Caco-2 (cell line): ENCODE measurements around the gene IQSEC1. TPM values are rescaled to one million over a fixed set of nuclear protein-coding genes. Genes with fewer than 3 reads are reported as not detected.

Experiments used
- BruUV-seq: library from RNA; stranded (reverse); fragments of 400-500 nt; replicated peaks from 2 replicates; lab custom pipeline; 2021; lab: Mats Ljungman, UMichigan
- CTCF ChIA-PET: fragments of 300-600 bp; sonication (Branson Sonifier 250); formaldehyde crosslinking; loops from one replicate; lab custom pipeline; 2022; ENCODE audit warnings: antibody characterized with exemption; lab: Charles Lee
- POLR2A ChIA-PET: fragments of 300-600 bp; sonication (Branson Sonifier 250); formaldehyde crosslinking; loops from one replicate; lab custom pipeline; 2022; ENCODE audit warnings: antibody characterized with exemption; lab: Charles Lee
- DNase-seq, 2 experiments: peaks; one replicate each; pipeline versions ENCODE4 v3.0.0 to v3.0.0-alpha.2; 2020 to 2022
- H3K27me3 ChIP-seq: replicated peaks from 2 replicates; pipeline ENCODE4 v1.6.0; 2011; ENCODE audit warnings: low read length; ENCODE audit not compliant: control insufficient read depth, insufficient read depth
- H3K36me3 ChIP-seq: 2 replicates; pipeline ENCODE4 v1.5.1; 2011; ENCODE audit warnings: low read length; ENCODE audit not compliant: control insufficient read depth, insufficient read depth
- H3K4me1 ChIP-seq: fragments of 250-450 bp; sonication (Bioruptor Pico); 2 replicates; pipeline ENCODE4 v1.5.1; 2020; ENCODE audit warnings: mild to moderate bottlenecking
- H3K4me3 ChIP-seq: 2 replicates; pipeline ENCODE4 v1.5.1; 2011; ENCODE audit warnings: low read depth, mild to moderate bottlenecking, control low read depth, low read length
- H3K9me3 ChIP-seq: fragments of 250-450 bp; sonication (Bioruptor Pico); 2 replicates; pipeline ENCODE4 v1.5.1; 2020; ENCODE audit warnings: mild to moderate bottlenecking, moderate library complexity
- H3K27ac Mint-ChIP-seq: one replicate; pipeline ENCODE4 v1.8.0; 2022; ENCODE audit warnings: mixed read lengths; ENCODE audit not compliant: unreplicated experiment
- H3K27me3 Mint-ChIP-seq: one replicate; pipeline ENCODE4 v1.8.0; 2022; ENCODE audit warnings: mixed read lengths; ENCODE audit not compliant: insufficient read depth, unreplicated experiment
- H3K36me3 Mint-ChIP-seq: one replicate; pipeline ENCODE4 v1.8.0; 2022; ENCODE audit warnings: mild to moderate bottlenecking, mixed read lengths; ENCODE audit not compliant: insufficient read depth, unreplicated experiment
- H3K4me1 Mint-ChIP-seq: one replicate; pipeline ENCODE4 v1.8.0; 2022; ENCODE audit warnings: low read depth, mixed read lengths; ENCODE audit not compliant: unreplicated experiment
- H3K4me3 Mint-ChIP-seq: one replicate; pipeline ENCODE4 v1.8.0; 2022; ENCODE audit warnings: mild to moderate bottlenecking, moderate library complexity, mixed read lengths; ENCODE audit not compliant: unreplicated experiment
- H3K9me3 Mint-ChIP-seq: one replicate; pipeline ENCODE4 v1.8.0; 2022; ENCODE audit warnings: mixed read lengths; ENCODE audit not compliant: unreplicated experiment
- intact Hi-C: fragments of 100-400 bp; cut with micrococcal nuclease; formaldehyde crosslinking; loops from one replicate; pipeline ENCODE4 v1.10.0; 2022; ENCODE audit not compliant: unreplicated experiment
- total RNA-seq: library from RNA; stranded (reverse); gene quantifications from 2 replicates; pipeline ENCODE4 v1.2.3, GENCODE V29; 2022
- TF ChIP-seq, protein P1 (sequence below), 2 experiments: fragments of 200-600 bp in 1 of 2; IDR thresholded peaks; 1 replicate in 1 of 2; 2 replicates in 1 of 2; pipeline versions ENCODE4 v1.5.1 to v1.8.0; 2011 to 2022; ENCODE audit warnings: antibody characterized with exemption in 1 of 2, control low read depth in 1 of 2, inconsistent platforms in 1 of 2, low read depth in 1 of 2, low read length in 1 of 2, mild to moderate bottlenecking in 1 of 2, moderate library complexity in 1 of 2; ENCODE audit not compliant: insufficient read depth in 1 of 2, severe bottlenecking in 1 of 2, unreplicated experiment in 1 of 2

Gene IQSEC1
- total RNA-seq, 1 experiment from 2014 or later = 40.0 TPM

DNA sequence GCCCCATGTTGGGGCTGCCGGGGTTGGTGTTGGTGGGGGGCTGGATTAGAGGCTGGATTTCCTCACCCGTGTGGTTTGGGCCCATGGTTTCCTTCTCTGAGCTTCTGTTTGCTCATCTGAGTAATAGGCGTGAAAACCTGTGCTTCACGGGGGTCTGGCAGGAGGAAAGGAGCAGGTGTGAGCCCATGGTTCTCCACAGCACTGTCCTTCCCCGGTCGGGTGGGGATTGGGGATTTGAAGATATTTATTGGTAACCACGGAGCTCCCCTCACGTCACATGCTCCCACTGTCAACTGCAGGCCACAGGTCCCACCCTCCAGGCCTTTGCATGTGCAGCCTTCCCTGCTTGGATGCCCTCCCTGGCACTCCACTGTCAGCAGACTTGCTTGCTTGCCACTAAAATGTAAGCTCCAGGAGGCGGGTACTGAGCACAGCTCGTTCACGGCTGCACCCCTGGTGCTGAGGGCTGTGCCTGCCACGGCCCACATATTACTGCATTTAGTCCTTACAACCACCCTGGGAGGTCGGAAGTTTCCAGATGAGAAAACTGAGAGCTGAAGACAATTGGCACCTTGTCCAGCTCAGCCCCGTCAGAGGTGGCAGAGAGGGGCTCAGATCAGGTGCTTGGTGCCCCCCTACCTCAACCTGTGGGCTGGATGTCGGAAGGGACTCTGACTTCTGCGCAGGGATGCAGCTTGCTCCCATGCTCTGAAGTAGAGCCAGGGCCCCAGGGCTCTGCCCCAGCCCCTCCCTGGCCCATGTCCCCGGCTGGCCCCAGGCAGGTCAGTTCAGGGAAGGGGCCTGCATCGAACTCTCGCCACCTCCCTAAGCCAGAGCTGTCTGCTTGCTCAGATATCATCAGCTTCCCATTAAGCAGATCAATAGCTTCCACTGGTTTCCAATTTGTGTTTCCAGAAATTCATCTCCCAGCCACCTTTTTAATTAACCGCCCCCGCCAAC lies 29.4 kb upstream of the IQSEC1 start:
- Mint-ChIP-seq H3K9me3 (no peaks in the 10 kb centered on the region), H3K36me3 (no peaks in the 10 kb centered on the region), H3K27ac (no peak overlapping the region), H3K4me3 (no peak overlapping the region), H3K27me3 (peaks cover 15% of the 10 kb centered on the region), H3K4me1 (no peaks in the 10 kb centered on the region)
- H3K4me1 ChIP-seq = no peaks in the 10 kb centered on the region
- TF ChIP-seq, protein P1, sequence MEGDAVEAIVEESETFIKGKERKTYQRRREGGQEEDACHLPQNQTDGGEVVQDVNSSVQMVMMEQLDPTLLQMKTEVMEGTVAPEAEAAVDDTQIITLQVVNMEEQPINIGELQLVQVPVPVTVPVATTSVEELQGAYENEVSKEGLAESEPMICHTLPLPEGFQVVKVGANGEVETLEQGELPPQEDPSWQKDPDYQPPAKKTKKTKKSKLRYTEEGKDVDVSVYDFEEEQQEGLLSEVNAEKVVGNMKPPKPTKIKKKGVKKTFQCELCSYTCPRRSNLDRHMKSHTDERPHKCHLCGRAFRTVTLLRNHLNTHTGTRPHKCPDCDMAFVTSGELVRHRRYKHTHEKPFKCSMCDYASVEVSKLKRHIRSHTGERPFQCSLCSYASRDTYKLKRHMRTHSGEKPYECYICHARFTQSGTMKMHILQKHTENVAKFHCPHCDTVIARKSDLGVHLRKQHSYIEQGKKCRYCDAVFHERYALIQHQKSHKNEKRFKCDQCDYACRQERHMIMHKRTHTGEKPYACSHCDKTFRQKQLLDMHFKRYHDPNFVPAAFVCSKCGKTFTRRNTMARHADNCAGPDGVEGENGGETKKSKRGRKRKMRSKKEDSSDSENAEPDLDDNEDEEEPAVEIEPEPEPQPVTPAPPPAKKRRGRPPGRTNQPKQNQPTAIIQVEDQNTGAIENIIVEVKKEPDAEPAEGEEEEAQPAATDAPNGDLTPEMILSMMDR (IDR thresholded peaks at IDR 0.05; ENCODE audit: insufficient read depth in 1 of 2, low read depth in 1 of 2, low read length in 1 of 2, severe bottlenecking in 1 of 2, unreplicated experiment in 1 of 2) = no peak
- ChIA-PET CTCF (interaction anchor here (0.6 to 1.4 kb wide), 2 partner anchors 11 to 213 kb away, joined by 4 read pairs; no protein-coding TSS in a partner anchor), POLR2A (no interaction called here)
- no peaks in the 10 kb centered on the region for H3K9me3 ChIP-seq
- no peaks in the 10 kb centered on the region for H3K36me3 ChIP-seq
- no peak overlapping the region for H3K4me3 ChIP-seq
- DNase-seq = no peak
- no peaks in the 10 kb centered on the region for H3K27me3 ChIP-seq
- no TSS peak for BruUV-seq
- intact Hi-C loops = no loop called here

DNA sequence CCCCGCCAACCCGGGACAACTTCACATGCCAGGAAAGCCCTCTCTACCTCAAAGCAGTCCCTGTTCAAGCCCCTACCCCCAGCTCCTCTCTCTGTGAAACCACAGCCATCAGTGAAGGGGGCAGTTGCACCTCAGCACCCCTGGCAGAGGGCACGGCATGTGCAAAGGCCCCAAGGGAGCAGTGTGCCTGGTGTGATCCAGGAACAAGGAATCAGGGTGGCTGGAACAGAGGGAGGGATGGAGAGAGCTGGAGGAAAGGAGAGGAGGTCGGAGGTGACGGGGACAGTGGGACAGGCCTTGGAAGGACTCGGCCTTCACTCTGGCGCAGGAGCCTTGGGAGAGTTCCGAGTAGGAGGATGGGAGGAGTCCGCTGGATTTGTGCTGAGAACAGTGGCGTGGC lies 26.5 kb upstream of the IQSEC1 start:
- H3K27me3 ChIP-seq = no peaks in the 10 kb centered on the region
- ChIA-PET POLR2A (no interaction called here), CTCF (interaction anchor here (0.9 kb wide), 1 partner anchor 16 kb away, joined by 3 read pairs; no protein-coding TSS in a partner anchor)
- intact Hi-C loops = no loop called here
- peaks cover 15% of the 10 kb centered on the region for H3K27me3 Mint-ChIP-seq
- DNase-seq = no peak
- no peaks in the 10 kb centered on the region for H3K36me3 Mint-ChIP-seq
- no peaks in the 10 kb centered on the region for H3K4me1 Mint-ChIP-seq
- H3K36me3 ChIP-seq = no peaks in the 10 kb centered on the region
- no TSS peak for BruUV-seq
- H3K4me3 Mint-ChIP-seq = no peak overlapping the region
- no peak overlapping the region for H3K4me3 ChIP-seq
- no peak overlapping the region for H3K27ac Mint-ChIP-seq
- no peaks in the 10 kb centered on the region for H3K9me3 Mint-ChIP-seq
- H3K4me1 ChIP-seq = no peaks in the 10 kb centered on the region
- TF ChIP-seq, protein P1 (IDR thresholded peaks at IDR 0.05; ENCODE audit: insufficient read depth in 1 of 2, low read depth in 1 of 2, low read length in 1 of 2, severe bottlenecking in 1 of 2, unreplicated experiment in 1 of 2) = no peak
- H3K9me3 ChIP-seq = no peaks in the 10 kb centered on the region

DNA sequence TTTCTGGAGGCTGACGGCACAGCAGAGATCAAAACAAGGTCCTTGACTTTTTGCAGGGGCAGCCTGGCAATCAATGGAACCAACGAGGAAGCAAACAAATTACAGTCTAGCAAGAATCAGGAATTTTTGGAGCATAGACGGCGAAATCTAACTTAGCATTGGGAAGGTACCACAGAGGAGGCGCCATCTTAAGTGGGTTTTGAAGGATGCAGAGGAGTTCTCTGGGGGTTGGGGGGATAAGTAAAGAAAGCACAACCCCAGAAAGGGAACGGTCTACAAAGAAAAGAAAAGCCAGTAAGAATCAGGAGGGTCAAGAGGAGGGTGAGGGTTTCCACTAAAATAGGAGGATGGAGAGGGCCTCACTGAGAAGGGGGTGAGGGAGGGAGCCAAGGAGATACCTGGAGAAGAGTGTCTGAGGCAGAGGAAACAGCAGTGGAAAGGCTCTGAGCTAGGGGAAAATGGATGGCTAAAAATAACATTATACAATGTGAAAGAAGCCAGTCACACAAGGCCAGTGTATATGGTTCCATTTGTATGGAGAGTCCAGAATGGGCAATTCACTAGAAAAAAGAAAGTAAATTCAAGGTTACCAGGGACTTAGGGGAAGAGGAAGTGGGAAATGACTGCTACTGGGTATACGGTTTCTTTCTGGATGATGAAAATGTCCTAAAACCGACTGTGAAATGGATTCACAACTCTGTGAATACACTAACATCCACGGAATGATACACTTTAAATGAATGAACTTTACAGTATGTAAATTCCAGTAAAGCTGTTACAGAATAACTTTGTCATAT lies 25.2 kb upstream of the IQSEC1 start:
- Mint-ChIP-seq H3K4me3 (no peak overlapping the region), H3K27ac (no peak overlapping the region), H3K27me3 (peaks cover 9% of the 10 kb centered on the region), H3K9me3 (no peaks in the 10 kb centered on the region), H3K4me1 (no peaks in the 10 kb centered on the region), H3K36me3 (no peaks in the 10 kb centered on the region)
- Histone ChIP-seq H3K27me3 (no peaks in the 10 kb centered on the region), H3K36me3 (no peaks in the 10 kb centered on the region), H3K4me3 (no peak overlapping the region), H3K9me3 (no peaks in the 10 kb centered on the region), H3K4me1 (no peaks in the 10 kb centered on the region)
- ChIA-PET CTCF (interaction anchor here (0.9 kb wide), 1 partner anchor 17 kb away, joined by 3 read pairs; no protein-coding TSS in a partner anchor), POLR2A (no interaction called here)
- intact Hi-C loops = no loop called here
- no peak for DNase-seq
- BruUV-seq = no TSS peak
- TF ChIP-seq, protein P1 (IDR thresholded peaks at IDR 0.05; ENCODE audit: insufficient read depth in 1 of 2, low read depth in 1 of 2, low read length in 1 of 2, severe bottlenecking in 1 of 2, unreplicated experiment in 1 of 2) = no peak
